HFFc6 (cell line): Measurements from ENCODE around the gene FTCD. TPM values are rescaled to one million over a fixed set of nuclear protein-coding genes. Genes with fewer than 3 reads are reported as not detected.
"Not testable (repeated sequence)": the region's sequence is repeated elsewhere in the genome, so short reads cannot be mapped to it uniquely, and the experiment has no call there.

Experiments
- DNase-seq: peaks from one replicate; pipeline ENCODE4 v3.0.0-alpha.2; 2018
- H3K27ac Mint-ChIP-seq: 2 replicates; pipeline ENCODE4 v1.8.0; 2020; ENCODE audit warnings: mild to moderate bottlenecking, mixed read lengths
- H3K27me3 Mint-ChIP-seq: 2 replicates; pipeline ENCODE4 v1.8.0; 2021; ENCODE audit warnings: mild to moderate bottlenecking, moderate library complexity, mixed read lengths; ENCODE audit not compliant: insufficient read depth
- H3K36me3 Mint-ChIP-seq: 2 replicates; pipeline ENCODE4 v1.8.0; 2021; ENCODE audit warnings: low read depth, mixed read lengths
- H3K4me1 Mint-ChIP-seq: 2 replicates; pipeline ENCODE4 v1.8.0; 2020; ENCODE audit warnings: low read depth, mixed read lengths
- H3K4me3 Mint-ChIP-seq: 2 replicates; pipeline ENCODE4 v1.8.0; 2020; ENCODE audit warnings: mild to moderate bottlenecking, moderate library complexity, mixed read lengths
- H3K9me3 Mint-ChIP-seq: 2 replicates; pipeline ENCODE4 v1.8.0; 2020; ENCODE audit warnings: mild to moderate bottlenecking, mixed read lengths
- total RNA-seq, 6 experiments: library from RNA; stranded (reverse); fragmentation: NEBNext Ultra II Directional; extraction: Animal tissue kit (Norgen Biotek cat#: 25700); gene quantifications; 2 replicates in 1 of 6; 3 replicates in 5 of 6; pipeline ENCODE4 v1.2.3, GENCODE V29; 2021
- TF ChIP-seq, protein P1 (sequence below): fragments of 200-600 bp; sonication (generic); IDR thresholded peaks from 2 replicates; pipeline ENCODE4 v1.5.0; 2021; ENCODE audit warnings: antibody characterized with exemption, mild to moderate bottlenecking

The FTCD gene
- total RNA-seq, 6 experiments from 2014 or later, result 0.12 to 1.2 (median 0.17) TPM; not detected in 1

DNA sequence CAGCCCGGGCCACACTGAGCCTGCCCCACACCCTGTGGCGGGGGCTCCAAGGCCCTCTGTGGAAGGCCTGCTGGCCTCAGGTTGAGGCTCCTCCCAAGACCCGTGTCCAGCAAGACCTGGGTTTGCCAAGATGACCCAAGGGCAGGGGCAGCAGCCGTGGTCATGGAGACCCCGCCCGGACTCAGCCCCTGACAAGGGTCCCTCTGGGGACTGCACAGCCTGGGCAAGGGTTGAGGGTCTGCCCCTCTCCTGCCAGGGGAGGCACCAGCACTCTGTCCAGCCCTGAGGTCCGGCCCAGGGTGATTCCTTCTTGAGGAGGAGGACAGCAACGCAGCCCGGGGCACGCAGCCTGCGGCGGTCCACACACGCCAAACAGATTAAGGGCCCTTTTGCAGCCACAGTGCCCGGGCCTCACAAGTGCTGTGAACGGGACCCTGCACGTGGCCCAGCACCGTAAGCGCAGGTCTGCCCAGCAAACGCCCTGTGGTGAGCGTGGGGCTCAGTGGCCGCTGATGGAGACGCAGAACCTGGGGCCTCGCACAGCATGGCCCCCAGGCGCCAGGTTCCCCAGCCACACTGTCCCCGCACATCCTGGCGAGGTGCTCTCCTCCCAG lies 25.5 kb upstream of the FTCD start:
- no peak for DNase-seq
- peaks cover 5% of the 10 kb centered on the region for H3K27me3 Mint-ChIP-seq
- TF ChIP-seq, protein P1, sequence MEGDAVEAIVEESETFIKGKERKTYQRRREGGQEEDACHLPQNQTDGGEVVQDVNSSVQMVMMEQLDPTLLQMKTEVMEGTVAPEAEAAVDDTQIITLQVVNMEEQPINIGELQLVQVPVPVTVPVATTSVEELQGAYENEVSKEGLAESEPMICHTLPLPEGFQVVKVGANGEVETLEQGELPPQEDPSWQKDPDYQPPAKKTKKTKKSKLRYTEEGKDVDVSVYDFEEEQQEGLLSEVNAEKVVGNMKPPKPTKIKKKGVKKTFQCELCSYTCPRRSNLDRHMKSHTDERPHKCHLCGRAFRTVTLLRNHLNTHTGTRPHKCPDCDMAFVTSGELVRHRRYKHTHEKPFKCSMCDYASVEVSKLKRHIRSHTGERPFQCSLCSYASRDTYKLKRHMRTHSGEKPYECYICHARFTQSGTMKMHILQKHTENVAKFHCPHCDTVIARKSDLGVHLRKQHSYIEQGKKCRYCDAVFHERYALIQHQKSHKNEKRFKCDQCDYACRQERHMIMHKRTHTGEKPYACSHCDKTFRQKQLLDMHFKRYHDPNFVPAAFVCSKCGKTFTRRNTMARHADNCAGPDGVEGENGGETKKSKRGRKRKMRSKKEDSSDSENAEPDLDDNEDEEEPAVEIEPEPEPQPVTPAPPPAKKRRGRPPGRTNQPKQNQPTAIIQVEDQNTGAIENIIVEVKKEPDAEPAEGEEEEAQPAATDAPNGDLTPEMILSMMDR, result no peak
- H3K36me3 Mint-ChIP-seq, result peaks cover 19% of the 10 kb centered on the region
- H3K4me1 Mint-ChIP-seq, result peaks cover 8% of the 10 kb centered on the region; the same call in 1 of the 2 replicates
- H3K4me3 Mint-ChIP-seq, result no peak overlapping the region
- peaks cover 19% of the 10 kb centered on the region for H3K9me3 Mint-ChIP-seq
- no peak overlapping the region for H3K27ac Mint-ChIP-seq

DNA sequence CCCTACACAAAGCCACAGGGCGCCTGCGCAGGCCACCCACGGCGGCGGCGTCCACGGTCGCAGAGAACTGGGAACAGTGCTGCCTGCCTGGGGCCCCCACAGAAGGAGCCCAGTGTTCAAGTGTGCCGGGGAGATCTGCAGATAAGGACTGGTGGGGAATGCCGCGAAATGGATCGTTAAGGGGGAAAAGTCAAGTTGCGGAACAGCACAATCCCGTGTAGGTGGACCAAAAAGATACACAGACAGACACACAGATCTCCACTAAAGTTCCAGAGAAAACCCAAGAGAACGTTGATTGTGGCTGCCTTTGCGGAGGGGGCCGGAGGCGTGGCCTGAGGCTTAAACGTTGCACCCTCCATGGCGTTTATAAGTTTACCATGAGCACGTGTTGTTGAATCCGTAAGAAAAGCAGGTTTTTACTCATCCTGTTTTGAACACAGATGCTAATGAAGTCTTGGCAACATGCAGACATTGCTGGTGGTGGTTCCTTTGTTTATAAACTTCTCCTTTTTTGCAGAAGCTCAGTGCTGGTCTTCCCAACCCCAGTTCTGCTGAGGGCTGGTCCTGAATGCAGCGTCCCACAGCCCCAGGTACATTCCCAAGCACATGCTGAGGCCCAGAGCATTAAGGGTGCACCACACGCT lies 24.8 kb upstream of the FTCD start:
- Mint-ChIP-seq H3K9me3 (peaks cover 25% of the 10 kb centered on the region), H3K4me1 (peaks cover 5% of the 10 kb centered on the region; the same call in 1 of the 2 replicates), H3K4me3 (no peak overlapping the region), H3K36me3 (peaks cover 25% of the 10 kb centered on the region), H3K27ac (no peak overlapping the region), H3K27me3 (peaks cover 8% of the 10 kb centered on the region)
- TF ChIP-seq, protein P1, result no peak
- DNase-seq, result no peak

DNA sequence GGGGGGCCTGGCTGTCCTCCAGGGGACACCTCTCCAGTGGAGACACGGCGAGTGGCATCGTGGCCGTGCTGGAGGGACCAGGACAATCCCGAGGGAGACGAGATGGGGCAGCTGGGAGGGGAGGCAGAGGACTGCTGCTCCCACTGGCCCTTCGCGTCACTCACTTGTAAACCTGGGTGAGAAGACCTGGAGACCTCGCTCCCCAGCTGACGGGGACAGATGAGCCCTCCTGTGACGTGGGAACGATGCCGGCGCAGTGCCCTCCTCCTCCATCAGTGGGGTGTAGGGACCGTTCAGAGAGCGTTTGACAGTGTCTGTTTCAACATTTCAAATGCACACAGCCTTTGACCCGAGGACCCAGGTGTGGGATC lies 24.3 kb upstream of the FTCD start:
- H3K4me3 Mint-ChIP-seq, result no peak overlapping the region
- peaks cover 11% of the 10 kb centered on the region for H3K27me3 Mint-ChIP-seq
- TF ChIP-seq, protein P1, result no peak
- H3K4me1 Mint-ChIP-seq, result peaks cover under 1% of the 10 kb centered on the region; the same call in 1 of the 2 replicates
- H3K36me3 Mint-ChIP-seq, result peaks cover 29% of the 10 kb centered on the region
- H3K27ac Mint-ChIP-seq, result no peak overlapping the region
- H3K9me3 Mint-ChIP-seq, result peaks cover 31% of the 10 kb centered on the region
- DNase-seq, result no peak

DNA sequence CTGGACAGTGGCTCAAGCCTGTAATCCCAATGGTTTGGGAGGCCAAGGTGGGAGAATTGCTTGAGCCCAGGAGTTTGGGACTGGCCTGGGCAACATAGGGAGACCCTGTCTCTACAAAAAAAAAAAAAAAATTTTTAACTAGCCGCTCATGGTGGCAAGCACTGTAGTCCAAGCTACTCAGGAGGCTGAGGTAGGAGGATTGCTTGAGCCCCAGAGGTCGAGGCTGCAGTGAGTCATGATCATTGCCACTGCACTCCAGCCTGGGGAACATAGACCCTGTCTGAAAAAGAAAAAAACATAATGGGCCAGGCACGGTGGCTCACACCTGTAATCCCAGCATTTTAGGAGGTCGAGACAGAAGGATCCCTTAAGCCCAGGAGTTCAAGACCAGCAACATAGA lies 23.6 kb upstream of the FTCD start:
- Mint-ChIP-seq H3K4me1 (no peaks in the 10 kb centered on the region; the same call in 1 of the 2 replicates), H3K36me3 (peaks cover 35% of the 10 kb centered on the region), H3K4me3 (no peak overlapping the region), H3K9me3 (peaks cover 37% of the 10 kb centered on the region), H3K27me3 (peaks cover 11% of the 10 kb centered on the region), H3K27ac (no peak overlapping the region)
- TF ChIP-seq, protein P1, result no peak
- DNase-seq, result no peak

DNA sequence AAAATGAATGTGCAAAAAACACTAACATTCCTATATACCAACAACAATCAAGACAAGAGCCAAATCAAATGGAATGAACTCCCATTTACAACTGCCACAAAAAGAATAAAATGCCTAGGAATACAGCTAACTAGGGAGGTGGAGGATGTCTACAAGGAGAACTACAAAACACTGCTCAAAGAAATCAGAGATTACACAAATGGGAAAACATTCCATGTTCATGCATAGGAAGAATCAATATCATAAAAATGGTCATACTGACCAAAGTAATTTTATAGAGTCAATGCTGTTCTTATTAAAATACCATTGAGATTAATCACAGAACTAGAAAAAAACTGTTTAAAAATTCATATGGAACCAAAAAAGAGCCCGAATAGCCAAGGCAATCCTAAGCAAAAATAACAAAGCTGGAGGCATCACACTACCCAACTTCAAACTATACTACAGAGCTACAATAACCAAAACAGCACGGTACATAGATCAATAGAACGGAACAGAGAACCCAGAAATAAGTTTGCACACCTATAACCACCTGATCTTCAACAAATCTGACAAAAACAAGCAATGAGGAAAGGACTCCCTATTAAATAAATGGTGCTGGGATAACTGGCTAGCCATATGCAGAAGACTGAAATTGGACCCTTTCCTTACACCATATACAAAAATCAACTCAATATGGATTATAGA lies 21.2 kb upstream of the FTCD start:
- not testable (repeated sequence) for DNase-seq, H3K27ac Mint-ChIP-seq, H3K4me1 Mint-ChIP-seq, H3K4me3 Mint-ChIP-seq
- H3K36me3 Mint-ChIP-seq, result peaks cover 35% of the 10 kb centered on the region
- peaks cover 42% of the 10 kb centered on the region for H3K9me3 Mint-ChIP-seq
- H3K27me3 Mint-ChIP-seq, result peaks cover 15% of the 10 kb centered on the region

DNA sequence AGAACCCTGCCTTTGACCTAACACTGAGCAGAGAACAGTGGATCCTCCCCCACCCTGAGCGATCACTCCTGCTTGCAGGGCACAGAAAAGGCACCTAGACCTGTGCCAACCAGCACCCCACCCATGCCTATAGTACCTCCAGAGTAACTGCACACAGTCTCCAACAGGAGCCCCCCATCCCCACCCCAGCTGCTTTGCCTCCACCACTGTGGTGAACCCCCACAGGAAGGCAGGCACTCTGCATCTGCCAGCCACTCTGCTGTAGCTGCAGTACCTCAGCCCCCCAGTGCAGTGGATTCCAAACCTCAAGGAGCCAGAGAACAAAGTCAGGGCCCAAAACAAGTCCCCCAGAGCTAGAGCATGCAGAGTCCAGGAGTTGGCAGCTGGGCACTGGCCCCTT lies 18.2 kb upstream of the FTCD start:
- Mint-ChIP-seq H3K4me3 (no peak overlapping the region), H3K4me1 (no peaks in the 10 kb centered on the region; the same call in 1 of the 2 replicates), H3K36me3 (peaks cover 35% of the 10 kb centered on the region), H3K9me3 (peaks cover 42% of the 10 kb centered on the region), H3K27ac (no peak overlapping the region), H3K27me3 (peaks cover 13% of the 10 kb centered on the region)
- DNase-seq, result no peak
- TF ChIP-seq, protein P1, result no peak
